ENCODE results near the gene DMAC2.
A peak's percentile ranks its signal among the peaks of the same experiment; 100 is the strongest.

The DMAC2 gene

GRCh38 chr19:41427647-41428480, 11.8 kb downstream of the DMAC2 start:
- peak overlapping the region in 6 of 7 experiments; percentile 30 to 90 (median 72) for H3K4me3 ChIP-seq (ENCODE audit: control insufficient read depth in 1 of 7, extremely low read depth in 1 of 7, insufficient read depth in 4 of 7, low read depth in 2 of 7, low read length in 6 of 7)
- peak; percentile 54 to 68 (median 62) for DNase-seq
- peak overlapping the region; percentile 7 to 86 for H3K27ac ChIP-seq (ENCODE audit: insufficient read depth in 1 of 2, low read depth in 1 of 2, low read length in 2 of 2, poor library complexity in 1 of 2, severe bottlenecking in 2 of 2)
- CTCF ChIA-PET, result interaction anchor here (0.8 to 3.7 kb wide), 14 partner anchors 9 to 223 kb away, joined by 3 to 21 read pairs (median 4); partner anchors contain the start of genes DMAC2 and HNRNPUL1
- peaks cover 0 to 50% (median 31%) of the 10 kb centered on the region in 4 experiments for H3K36me3 ChIP-seq (ENCODE audit: control insufficient read depth in 4 of 4, insufficient read depth in 4 of 4, low read length in 3 of 4)
- peaks cover 4 to 68% (median 64%) of the 10 kb centered on the region in 4 experiments for H3K4me1 ChIP-seq (ENCODE audit: control extremely low read depth in 1 of 4, control insufficient read depth in 4 of 4, insufficient read depth in 4 of 4, low read length in 3 of 4)
- no peaks in the 10 kb centered on the region for H3K9me3 ChIP-seq (ENCODE audit: control extremely low read depth in 1 of 5, control insufficient read depth in 4 of 5, insufficient read depth in 2 of 5, low read depth in 1 of 5, low read length in 4 of 5)
- WGBS (ENCODE audit: insufficient coverage), result under 1% methylated on average over 19 of the region's 23 CpGs
- POLR2A ChIA-PET, result interaction anchor here (1.0 kb wide), 1 partner anchor 119 kb away, joined by 4 read pairs; no protein-coding TSS in a partner anchor
- H3K27me3 ChIP-seq (replicated peaks in 2 of 5; ENCODE audit: control insufficient read depth in 4 of 5, insufficient read depth in 5 of 5, low read length in 4 of 5), result no peaks in the 10 kb centered on the region

- peak; percentile 71 to 86 (median 82) for DNase-seq
- peak within 1 kb of the TSS; percentile 66 to 86 for H3K27ac ChIP-seq (ENCODE audit: insufficient read depth in 1 of 2, low read depth in 1 of 2, low read length in 2 of 2, poor library complexity in 1 of 2, severe bottlenecking in 2 of 2)
- ChIA-PET POLR2A (interaction anchor here (0.5 to 1.0 kb wide), 2 partner anchors 28 to 120 kb away, joined by 3 to 4 read pairs; no protein-coding TSS in a partner anchor), CTCF (interaction anchor here (1.0 to 3.7 kb wide), 7 partner anchors 12 to 142 kb away, joined by 3 to 21 read pairs (median 4); no protein-coding TSS in a partner anchor)
- no peaks in the 10 kb centered on the region for H3K9me3 ChIP-seq (ENCODE audit: control extremely low read depth in 1 of 5, control insufficient read depth in 4 of 5, insufficient read depth in 2 of 5, low read depth in 1 of 5, low read length in 4 of 5)
- no peaks in the 10 kb centered on the region for H3K27me3 ChIP-seq (replicated peaks in 2 of 5; ENCODE audit: control insufficient read depth in 4 of 5, insufficient read depth in 5 of 5, low read length in 4 of 5)
- WGBS (ENCODE audit: insufficient coverage), result 5% methylated on average over 12 of the region's 19 CpGs
- H3K4me1 ChIP-seq (ENCODE audit: control extremely low read depth in 1 of 4, control insufficient read depth in 4 of 4, insufficient read depth in 4 of 4, low read length in 3 of 4), result peaks cover 4 to 68% (median 64%) of the 10 kb centered on the region in 4 experiments
- peaks cover 0 to 50% (median 34%) of the 10 kb centered on the region in 4 experiments for H3K36me3 ChIP-seq (ENCODE audit: control insufficient read depth in 4 of 4, insufficient read depth in 4 of 4, low read length in 3 of 4)
- H3K4me3 ChIP-seq (ENCODE audit: control insufficient read depth in 1 of 7, extremely low read depth in 1 of 7, insufficient read depth in 4 of 7, low read depth in 2 of 7, low read length in 6 of 7), result peak within 1 kb of the TSS; percentile 31 to 90 (median 70)
Measured at GRCh38 chr19:41426952-41427646, 12.6 kb downstream of the DMAC2 start, which contains the start of gene B3GNT8. TSS of gene B3GNT8 (minus strand) at chr19:41427374. CDS start at chr19:41426778, 596 bp downstream.

GRCh38 chr19:41426116-41426841, 13.4 kb downstream of the DMAC2 start:
- peak overlapping the region in 5 of 7 experiments; percentile 64 to 90 (median 73) for H3K4me3 ChIP-seq (ENCODE audit: control insufficient read depth in 1 of 7, extremely low read depth in 1 of 7, insufficient read depth in 4 of 7, low read depth in 2 of 7, low read length in 6 of 7)
- H3K9me3 ChIP-seq (ENCODE audit: control extremely low read depth in 1 of 5, control insufficient read depth in 4 of 5, insufficient read depth in 2 of 5, low read depth in 1 of 5, low read length in 4 of 5), result no peaks in the 10 kb centered on the region
- H3K4me1 ChIP-seq (ENCODE audit: control extremely low read depth in 1 of 4, control insufficient read depth in 4 of 4, insufficient read depth in 4 of 4, low read length in 3 of 4), result peaks cover 4 to 71% (median 62%) of the 10 kb centered on the region in 4 experiments
- POLR2A ChIA-PET, result interaction anchor here (0.5 kb wide), 1 partner anchor 27 kb away, joined by 3 read pairs; no protein-coding TSS in a partner anchor
- H3K27me3 ChIP-seq (replicated peaks in 2 of 5; ENCODE audit: control insufficient read depth in 4 of 5, insufficient read depth in 5 of 5, low read length in 4 of 5), result no peaks in the 10 kb centered on the region
- WGBS (ENCODE audit: insufficient coverage), result 86% methylated on average over 29 of the region's 36 CpGs
- peaks cover 0 to 48% (median 34%) of the 10 kb centered on the region in 4 experiments for H3K36me3 ChIP-seq (ENCODE audit: control insufficient read depth in 4 of 4, insufficient read depth in 4 of 4, low read length in 3 of 4)
- no peak for DNase-seq
- H3K27ac ChIP-seq (ENCODE audit: insufficient read depth in 1 of 2, low read depth in 1 of 2, low read length in 2 of 2, poor library complexity in 1 of 2, severe bottlenecking in 2 of 2), result peak overlapping the region; percentile 66 to 86
- CTCF ChIA-PET, result interaction anchor here (1.0 to 3.7 kb wide), 6 partner anchors 12 to 104 kb away, joined by 3 to 21 read pairs (median 5); no protein-coding TSS in a partner anchor

GRCh38 chr19:41425174-41426115, 14.3 kb downstream of the DMAC2 start:
- Histone ChIP-seq H3K27ac (ENCODE audit: insufficient read depth in 1 of 2, low read depth in 1 of 2, low read length in 2 of 2, poor library complexity in 1 of 2, severe bottlenecking in 2 of 2) (peak overlapping the region; percentile 20 to 31), H3K4me1 (ENCODE audit: control extremely low read depth in 1 of 4, control insufficient read depth in 4 of 4, insufficient read depth in 4 of 4, low read length in 3 of 4) (peaks cover 9 to 73% (median 65%) of the 10 kb centered on the region in 4 experiments), H3K4me3 (ENCODE audit: control insufficient read depth in 1 of 7, extremely low read depth in 1 of 7, insufficient read depth in 4 of 7, low read depth in 2 of 7, low read length in 6 of 7) (peak overlapping the region in 4 of 7 experiments; percentile 8 to 90 (median 27)), H3K36me3 (ENCODE audit: control insufficient read depth in 4 of 4, insufficient read depth in 4 of 4, low read length in 3 of 4) (peaks cover 2 to 49% (median 34%) of the 10 kb centered on the region in 4 experiments), H3K27me3 (replicated peaks in 2 of 5; ENCODE audit: control insufficient read depth in 4 of 5, insufficient read depth in 5 of 5, low read length in 4 of 5) (no peaks in the 10 kb centered on the region), H3K9me3 (ENCODE audit: control extremely low read depth in 1 of 5, control insufficient read depth in 4 of 5, insufficient read depth in 2 of 5, low read depth in 1 of 5, low read length in 4 of 5) (no peaks in the 10 kb centered on the region)
- WGBS (ENCODE audit: insufficient coverage), result 95% methylated on average over 23 of the region's 28 CpGs
- no peak for DNase-seq
- ChIA-PET POLR2A (no interaction called here), CTCF (interaction anchor here (1.0 to 1.5 kb wide), 3 partner anchors 10 to 22 kb away, joined by 4 to 5 read pairs (median 4); no protein-coding TSS in a partner anchor)

- CTCF ChIA-PET, result interaction anchor here (1.0 to 1.5 kb wide), 5 partner anchors 7 to 17 kb away, joined by 3 to 5 read pairs (median 4); no protein-coding TSS in a partner anchor
- Histone ChIP-seq H3K9me3 (ENCODE audit: control extremely low read depth in 1 of 5, control insufficient read depth in 4 of 5, insufficient read depth in 2 of 5, low read depth in 1 of 5, low read length in 4 of 5) (no peaks in the 10 kb centered on the region), H3K27ac (ENCODE audit: insufficient read depth in 1 of 2, low read depth in 1 of 2, low read length in 2 of 2, poor library complexity in 1 of 2, severe bottlenecking in 2 of 2) (peak overlapping the region; percentile 20 to 31), H3K4me1 (ENCODE audit: control extremely low read depth in 1 of 4, control insufficient read depth in 4 of 4, insufficient read depth in 4 of 4, low read length in 3 of 4) (peaks cover 9 to 77% (median 74%) of the 10 kb centered on the region in 4 experiments), H3K27me3 (replicated peaks in 2 of 5; ENCODE audit: control insufficient read depth in 4 of 5, insufficient read depth in 5 of 5, low read length in 4 of 5) (no peaks in the 10 kb centered on the region), H3K4me3 (ENCODE audit: control insufficient read depth in 1 of 7, extremely low read depth in 1 of 7, insufficient read depth in 4 of 7, low read depth in 2 of 7, low read length in 6 of 7) (peak overlapping the region in 4 of 7 experiments; percentile 26 to 47 (median 34)), H3K36me3 (ENCODE audit: control insufficient read depth in 4 of 4, insufficient read depth in 4 of 4, low read length in 3 of 4) (peaks cover 2 to 54% (median 34%) of the 10 kb centered on the region in 4 experiments)
- POLR2A ChIA-PET, result no interaction called here
- WGBS (ENCODE audit: insufficient coverage), result 80% methylated on average over 16 of the region's 21 CpGs
- DNase-seq, result peak in 2 of 3 donors; percentile 48
Measured at GRCh38 chr19:41424335-41425173, 15.2 kb downstream of the DMAC2 start.
